Measurements from ENCODE around the gene SLC25A34.

The SLC25A34 gene

DNA sequence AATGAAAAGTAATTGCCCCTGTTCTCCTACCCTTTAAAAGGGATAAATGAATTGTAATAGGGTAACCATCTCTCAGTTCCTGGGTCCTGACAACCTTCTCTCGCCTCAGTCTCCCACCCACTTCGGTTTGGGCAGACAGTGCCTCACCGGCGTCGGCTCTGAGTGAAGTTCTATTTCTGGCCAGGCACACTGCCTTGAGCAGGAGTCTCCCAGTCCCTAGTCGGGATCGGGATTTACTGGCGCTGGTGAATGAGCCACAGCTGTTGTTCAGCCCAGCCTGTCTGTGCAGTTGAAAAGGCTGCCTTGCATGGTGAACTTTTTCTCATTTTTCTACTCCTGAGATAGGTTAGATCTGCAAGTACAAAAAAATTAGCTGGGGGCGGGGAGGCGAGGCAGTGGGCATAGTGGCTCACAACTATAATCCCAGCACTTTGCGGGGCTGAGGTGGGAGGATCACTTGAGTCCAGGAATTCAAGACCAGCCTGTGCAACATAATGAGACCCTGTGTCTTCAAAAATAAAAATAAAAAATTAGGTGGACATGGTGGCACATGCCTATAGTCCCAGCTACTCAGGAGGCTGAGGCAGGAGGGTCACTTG is 44.5 kb upstream of the SLC25A34 start:
- Histone ChIP-seq H3K27me3 (ENCODE audit: control insufficient read depth, low read length) (no peaks in the 10 kb centered on the region), H3K9me3 (ENCODE audit: control insufficient read depth, insufficient read depth, low read length) (no peaks in the 10 kb centered on the region), H4K20me1 (ENCODE audit: control insufficient read depth, insufficient read depth, low read depth, low read length) (0 out of 2 replicates have a peak, but pooled peaks cover 2% of the 10 kb centered on the region), H3K27ac (ENCODE audit: low read depth, low read length) (no peak overlapping the region), H3K4me3 (ENCODE audit: low read length) (no peak overlapping the region), H3K36me3 (ENCODE audit: control insufficient read depth, low read length) (peaks cover 5% of the 10 kb centered on the region; the same call in 1 of the 2 replicates), H3K4me1 (ENCODE audit: control insufficient read depth, low read length) (peaks cover 5% of the 10 kb centered on the region), H3F3A (ENCODE audit: control insufficient read depth, insufficient read depth) (no peaks in the 10 kb centered on the region), H3K4me2 (ENCODE audit: low read length) (no peak overlapping the region), H3K79me2 (ENCODE audit: control insufficient read depth, low read length) (peaks cover 79% of the 10 kb centered on the region), H3K9me2 (replicated peaks; ENCODE audit: control insufficient read depth, low read length) (no peaks in the 10 kb centered on the region)
- no peak for TF ChIP-seq EZH2phosphoT487 (IDR thresholded peaks at IDR 0.05; ENCODE audit: borderline replicate concordance, low read length)
- TF ChIP-seq, protein P1, sequence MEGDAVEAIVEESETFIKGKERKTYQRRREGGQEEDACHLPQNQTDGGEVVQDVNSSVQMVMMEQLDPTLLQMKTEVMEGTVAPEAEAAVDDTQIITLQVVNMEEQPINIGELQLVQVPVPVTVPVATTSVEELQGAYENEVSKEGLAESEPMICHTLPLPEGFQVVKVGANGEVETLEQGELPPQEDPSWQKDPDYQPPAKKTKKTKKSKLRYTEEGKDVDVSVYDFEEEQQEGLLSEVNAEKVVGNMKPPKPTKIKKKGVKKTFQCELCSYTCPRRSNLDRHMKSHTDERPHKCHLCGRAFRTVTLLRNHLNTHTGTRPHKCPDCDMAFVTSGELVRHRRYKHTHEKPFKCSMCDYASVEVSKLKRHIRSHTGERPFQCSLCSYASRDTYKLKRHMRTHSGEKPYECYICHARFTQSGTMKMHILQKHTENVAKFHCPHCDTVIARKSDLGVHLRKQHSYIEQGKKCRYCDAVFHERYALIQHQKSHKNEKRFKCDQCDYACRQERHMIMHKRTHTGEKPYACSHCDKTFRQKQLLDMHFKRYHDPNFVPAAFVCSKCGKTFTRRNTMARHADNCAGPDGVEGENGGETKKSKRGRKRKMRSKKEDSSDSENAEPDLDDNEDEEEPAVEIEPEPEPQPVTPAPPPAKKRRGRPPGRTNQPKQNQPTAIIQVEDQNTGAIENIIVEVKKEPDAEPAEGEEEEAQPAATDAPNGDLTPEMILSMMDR (IDR thresholded peaks at IDR 0.05; ENCODE audit: low read depth, low read length, poor library complexity, severe bottlenecking), result no peak

DNA sequence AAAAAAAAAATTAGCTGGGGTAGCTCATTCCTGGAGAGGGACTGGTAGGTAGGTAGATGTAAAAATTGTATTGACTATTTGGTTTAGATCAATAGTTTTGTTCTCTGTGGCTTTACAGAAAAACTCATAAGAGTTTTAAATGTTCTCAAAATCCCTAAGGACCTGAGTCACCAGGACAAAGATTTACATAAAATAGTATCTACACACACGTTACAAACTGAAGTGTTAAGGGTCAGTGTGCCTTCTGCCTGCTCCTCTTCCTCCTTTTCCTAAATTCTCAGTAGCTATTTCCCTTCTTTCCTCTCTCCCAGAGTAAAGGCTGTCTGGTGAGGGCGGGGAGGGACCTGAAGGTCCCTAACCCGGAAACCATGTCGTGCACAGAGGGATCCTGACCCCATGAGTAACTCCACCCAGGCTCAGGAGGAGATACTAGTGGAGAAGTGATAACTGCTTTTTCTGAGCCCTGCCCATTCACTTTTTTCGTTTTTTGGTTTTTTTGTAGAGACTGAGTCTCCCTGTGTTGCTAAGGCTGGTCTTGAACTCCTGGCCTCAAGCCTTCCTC is 43.9 kb upstream of the SLC25A34 start:
- Histone ChIP-seq H3K4me1 (ENCODE audit: control insufficient read depth, low read length) (peaks cover 11% of the 10 kb centered on the region), H3K27ac (ENCODE audit: low read depth, low read length) (no peak overlapping the region), H3K36me3 (ENCODE audit: control insufficient read depth, low read length) (peaks cover 6% of the 10 kb centered on the region; the same call in 1 of the 2 replicates), H3K27me3 (ENCODE audit: control insufficient read depth, low read length) (no peaks in the 10 kb centered on the region), H3K79me2 (ENCODE audit: control insufficient read depth, low read length) (peaks cover 75% of the 10 kb centered on the region), H3F3A (ENCODE audit: control insufficient read depth, insufficient read depth) (peaks cover 2% of the 10 kb centered on the region; the same call in 1 of the 2 replicates), H4K20me1 (ENCODE audit: control insufficient read depth, insufficient read depth, low read depth, low read length) (0 out of 2 replicates have a peak, but pooled peaks cover 2% of the 10 kb centered on the region), H3K4me3 (ENCODE audit: low read length) (no peak overlapping the region), H3K9me3 (ENCODE audit: control insufficient read depth, insufficient read depth, low read length) (no peaks in the 10 kb centered on the region), H3K9me2 (replicated peaks; ENCODE audit: control insufficient read depth, low read length) (no peaks in the 10 kb centered on the region), H3K4me2 (ENCODE audit: low read length) (no peak overlapping the region)
- no peak for TF ChIP-seq EZH2phosphoT487 (IDR thresholded peaks at IDR 0.05; ENCODE audit: borderline replicate concordance, low read length)
- TF ChIP-seq, protein P1 (IDR thresholded peaks at IDR 0.05; ENCODE audit: low read depth, low read length, poor library complexity, severe bottlenecking), result no peak

- peaks cover 23% of the 10 kb centered on the region for H3K4me1 ChIP-seq (ENCODE audit: control insufficient read depth, low read length)
Observed at GRCh38 chr1:15693371-15693770, 42.7 kb upstream of the SLC25A34 start.

More at GRCh38 chr1:15693371-15693770, 42.7 kb upstream of the SLC25A34 start:
- peaks cover 71% of the 10 kb centered on the region for H3K79me2 ChIP-seq (ENCODE audit: control insufficient read depth, low read length)
- H3K9me2 ChIP-seq (replicated peaks; ENCODE audit: control insufficient read depth, low read length), result no peaks in the 10 kb centered on the region
- H3K27ac ChIP-seq (ENCODE audit: low read depth, low read length), result no peak overlapping the region
- no peak for TF ChIP-seq EZH2phosphoT487 (IDR thresholded peaks at IDR 0.05; ENCODE audit: borderline replicate concordance, low read length)
- TF ChIP-seq, protein P1 (IDR thresholded peaks at IDR 0.05; ENCODE audit: low read depth, low read length, poor library complexity, severe bottlenecking), result no peak
- peaks cover 10% of the 10 kb centered on the region; the same call in 1 of the 2 replicates for H3F3A ChIP-seq (ENCODE audit: control insufficient read depth, insufficient read depth)
- H3K4me3 ChIP-seq (ENCODE audit: low read length), result no peak overlapping the region
- peaks cover 4% of the 10 kb centered on the region; the same call in 1 of the 2 replicates for H3K36me3 ChIP-seq (ENCODE audit: control insufficient read depth, low read length)
- H3K9me3 ChIP-seq (ENCODE audit: control insufficient read depth, insufficient read depth, low read length), result no peaks in the 10 kb centered on the region
- H3K4me2 ChIP-seq (ENCODE audit: low read length), result no peak overlapping the region
- no peaks in the 10 kb centered on the region for H3K27me3 ChIP-seq (ENCODE audit: control insufficient read depth, low read length)
- 0 out of 2 replicates have a peak, but pooled peaks cover 2% of the 10 kb centered on the region for H4K20me1 ChIP-seq (ENCODE audit: control insufficient read depth, insufficient read depth, low read depth, low read length)

All from DOHH2 (cell line).